AG09309 (cell line): Measurements from ENCODE around the gene BAK1.
"Not testable (repeated sequence)": the region's sequence is repeated elsewhere in the genome, so short reads cannot be mapped to it uniquely, and the experiment has no call there.

ENCODE experiments used
- DNase-seq: peaks from one replicate; pipeline ENCODE4 v3.0.0-alpha.2; 2010; ENCODE audit warnings: low read depth
- H3K4me3 ChIP-seq: 2 replicates; pipeline ENCODE4 v1.5.1; 2011; ENCODE audit warnings: mild to moderate bottlenecking, low read depth, low read length, moderate library complexity; ENCODE audit not compliant: control insufficient read depth
- CTCF ChIP-seq: IDR thresholded peaks from 2 replicates; pipeline ENCODE4 v1.5.1; 2011; ENCODE audit warnings: mild to moderate bottlenecking, low read depth, low read length, inconsistent platforms; ENCODE audit not compliant: insufficient read depth, control insufficient read depth; ENCODE audit errors: missing control alignments

BAK1 gene

DNA sequence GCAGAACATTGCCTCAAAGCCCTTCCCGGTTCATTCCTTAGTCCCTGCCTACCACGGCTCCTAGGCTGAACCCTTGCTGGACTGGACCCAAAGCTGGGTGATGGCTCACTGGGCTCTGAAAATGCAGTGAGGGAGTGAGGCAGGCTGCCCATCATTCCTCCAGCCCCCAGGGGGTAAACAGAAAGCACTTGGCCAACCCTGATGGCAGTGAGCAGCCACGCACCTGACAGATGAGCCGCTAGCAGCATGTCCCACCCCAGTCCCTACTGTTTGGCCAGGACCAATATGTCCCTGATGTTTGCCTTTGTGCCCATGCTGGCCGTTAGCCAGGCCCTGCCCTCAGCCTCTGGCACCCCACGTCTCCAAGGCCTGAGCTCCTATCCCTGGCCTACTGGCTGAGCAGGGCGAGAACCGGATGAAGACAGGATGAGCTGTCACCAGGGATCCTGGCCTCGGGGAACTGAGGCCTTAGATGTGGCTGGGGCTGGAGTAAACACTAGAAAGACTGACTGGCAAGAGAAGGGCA, 19.4 kb upstream of the BAK1 start:
- no peak for DNase-seq
- no peak overlapping the region for H3K4me3 ChIP-seq
- no peak for TF ChIP-seq CTCF

GRCh38 chr6:33597551-33598322, 17.7 kb upstream of the BAK1 start:
- no peak for DNase-seq

DNA sequence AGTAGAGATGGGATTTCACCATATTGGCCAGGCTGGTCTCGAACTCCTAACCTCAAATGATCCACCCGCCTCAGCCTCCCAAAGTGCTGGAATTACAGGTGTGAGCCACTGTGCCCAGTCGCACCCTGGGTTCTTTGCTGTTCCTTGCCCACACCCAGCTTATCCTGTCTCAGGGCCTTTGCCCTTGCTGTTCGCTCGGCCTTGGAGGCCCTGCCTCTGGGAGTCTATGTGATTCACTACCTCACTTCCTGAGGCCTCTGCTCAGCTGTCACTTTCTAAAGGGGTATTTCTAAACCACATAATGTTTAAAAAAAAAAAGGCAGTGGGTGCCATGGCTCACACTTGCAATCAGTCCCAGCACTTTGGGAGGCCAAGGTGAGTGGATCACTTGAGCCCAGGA, 16.8 kb upstream of the BAK1 start:
- not testable (repeated sequence) for H3K4me3 ChIP-seq, DNase-seq

More at GRCh38 chr6:33597551-33598322, 17.7 kb upstream of the BAK1 start:
- no peak overlapping the region for H3K4me3 ChIP-seq
- TF ChIP-seq CTCF = no peak

GRCh38 chr6:33595001-33595846, 15.1 kb upstream of the BAK1 start:
- TF ChIP-seq CTCF = no peak
- no peak for DNase-seq

GRCh38 chr6:33593414-33593727, 13.3 kb upstream of the BAK1 start:
- no peak for DNase-seq
- no peak overlapping the region for H3K4me3 ChIP-seq
- TF ChIP-seq CTCF = no peak

More at GRCh38 chr6:33595001-33595846, 15.1 kb upstream of the BAK1 start:
- H3K4me3 ChIP-seq = no peak overlapping the region

- TF ChIP-seq CTCF = no peak
- no peak overlapping the region for H3K4me3 ChIP-seq
- DNase-seq = no peak
Measured at GRCh38 chr6:33592595-33593413, 12.7 kb upstream of the BAK1 start.
